ENCODE results near the gene WDR70.

Gene WDR70

GRCh38 chr5:37716405-37716804, 337.3 kb downstream of the WDR70 start:
- Histone ChIP-seq H3K4me1 (ENCODE audit: insufficient read depth, low read length, poor library complexity, severe bottlenecking) (peaks cover 18% of the 10 kb centered on the region), H3K4me3 (ENCODE audit: low read length, poor library complexity, severe bottlenecking) (no peak overlapping the region), H4K20me1 (ENCODE audit: insufficient read depth, low read length, poor library complexity, severe bottlenecking) (no peaks in the 10 kb centered on the region), H3K27me3 (ENCODE audit: insufficient read depth, low read length, poor library complexity, severe bottlenecking) (no peaks in the 10 kb centered on the region), H3F3A (ENCODE audit: low read depth) (no peaks in the 10 kb centered on the region), H3K4me2 (ENCODE audit: low read depth, low read length, poor library complexity, severe bottlenecking) (no peak overlapping the region), H3K9me2 (replicated peaks; ENCODE audit: low read depth, low read length) (no peaks in the 10 kb centered on the region), H3K9ac (ENCODE audit: low read depth, low read length, poor library complexity, severe bottlenecking) (no peak overlapping the region), H3K36me3 (ENCODE audit: insufficient read depth, low read length) (no peaks in the 10 kb centered on the region), H3K79me2 (ENCODE audit: insufficient read depth, low read length) (no peaks in the 10 kb centered on the region), H3K9me3 (ENCODE audit: insufficient read depth, low read depth, low read length) (no peaks in the 10 kb centered on the region), H2AFZ (ENCODE audit: low read length) (no peak overlapping the region)
- TF ChIP-seq CTCF (conservative IDR thresholded peaks at IDR 0.05; ENCODE audit: low read length) (no peak), EZH2phosphoT487 (IDR thresholded peaks at IDR 0.05; ENCODE audit: borderline replicate concordance) (no peak)

- Histone ChIP-seq H3K4me3 (ENCODE audit: low read length, poor library complexity, severe bottlenecking) (no peak overlapping the region), H3K9me2 (replicated peaks; ENCODE audit: low read depth, low read length) (no peaks in the 10 kb centered on the region), H3K4me1 (ENCODE audit: insufficient read depth, low read length, poor library complexity, severe bottlenecking) (peaks cover 27% of the 10 kb centered on the region), H3K36me3 (ENCODE audit: insufficient read depth, low read length) (no peaks in the 10 kb centered on the region), H2AFZ (ENCODE audit: low read length) (no peak overlapping the region), H3F3A (ENCODE audit: low read depth) (no peaks in the 10 kb centered on the region), H3K9me3 (ENCODE audit: insufficient read depth, low read depth, low read length) (no peaks in the 10 kb centered on the region), H3K27me3 (ENCODE audit: insufficient read depth, low read length, poor library complexity, severe bottlenecking) (no peaks in the 10 kb centered on the region), H3K9ac (ENCODE audit: low read depth, low read length, poor library complexity, severe bottlenecking) (no peak overlapping the region), H3K4me2 (ENCODE audit: low read depth, low read length, poor library complexity, severe bottlenecking) (no peak overlapping the region), H3K79me2 (ENCODE audit: insufficient read depth, low read length) (no peaks in the 10 kb centered on the region), H4K20me1 (ENCODE audit: insufficient read depth, low read length, poor library complexity, severe bottlenecking) (no peaks in the 10 kb centered on the region)
- TF ChIP-seq EZH2phosphoT487 (IDR thresholded peaks at IDR 0.05; ENCODE audit: borderline replicate concordance) (no peak), CTCF (conservative IDR thresholded peaks at IDR 0.05; ENCODE audit: low read length) (no peak)
These were observed 338.1 kb downstream of the WDR70 start for GRCh38 chr5:37717276-37717612.

- H3F3A ChIP-seq (ENCODE audit: low read depth), result 0 out of 2 replicates have a peak, but pooled peaks cover 2% of the 10 kb centered on the region
- no peak overlapping the region for H3K4me3 ChIP-seq (ENCODE audit: low read length, poor library complexity, severe bottlenecking)
- H3K36me3 ChIP-seq (ENCODE audit: insufficient read depth, low read length), result no peaks in the 10 kb centered on the region
- H3K4me1 ChIP-seq (ENCODE audit: insufficient read depth, low read length, poor library complexity, severe bottlenecking), result peaks cover 32% of the 10 kb centered on the region
- H4K20me1 ChIP-seq (ENCODE audit: insufficient read depth, low read length, poor library complexity, severe bottlenecking), result no peaks in the 10 kb centered on the region
- H3K4me2 ChIP-seq (ENCODE audit: low read depth, low read length, poor library complexity, severe bottlenecking), result no peak overlapping the region
- H3K79me2 ChIP-seq (ENCODE audit: insufficient read depth, low read length), result no peaks in the 10 kb centered on the region
- no peaks in the 10 kb centered on the region for H3K27me3 ChIP-seq (ENCODE audit: insufficient read depth, low read length, poor library complexity, severe bottlenecking)
- TF ChIP-seq CTCF (conservative IDR thresholded peaks at IDR 0.05; ENCODE audit: low read length), result no peak
- no peak for TF ChIP-seq EZH2phosphoT487 (IDR thresholded peaks at IDR 0.05; ENCODE audit: borderline replicate concordance)
- no peak overlapping the region for H3K9ac ChIP-seq (ENCODE audit: low read depth, low read length, poor library complexity, severe bottlenecking)
- H2AFZ ChIP-seq (ENCODE audit: low read length), result no peak overlapping the region
- H3K9me3 ChIP-seq (ENCODE audit: insufficient read depth, low read depth, low read length), result no peaks in the 10 kb centered on the region
- no peaks in the 10 kb centered on the region for H3K9me2 ChIP-seq (replicated peaks; ENCODE audit: low read depth, low read length)
These were observed 338.7 kb downstream of the WDR70 start for GRCh38 chr5:37717613-37718431.

Data from Loucy (cell line).